K562 (cell line): ENCODE measurements around the gene NACA. TPM values are rescaled to one million over a fixed set of nuclear protein-coding genes. Genes with fewer than 3 reads are reported as not detected.

Source experiments
- ATAC-seq: fragments of 200-7000 bp; cut with Tn5 transposase; 3 replicates; pipeline ENCODE4 v1.9.1; 2020; ENCODE audit warnings: moderate library complexity
- BruUV-seq: library from RNA; stranded (reverse); fragments of 400-500 nt; replicated peaks from 2 replicates; lab custom pipeline; 2021; lab: Mats Ljungman, UMichigan
- CTCF ChIA-PET: fragments of 300-600 bp; formaldehyde crosslinking; extraction: SDS; loops from one replicate; lab custom pipeline; 2021; ENCODE audit warnings: low intra/inter-chr PET ratio; lab: Yijun Ruan, JAX
- POLR2A ChIA-PET: fragments of 300-600, 350-650 bp; sonication (Branson Sonifier 250); formaldehyde crosslinking; extraction: SDS; loops from one replicate; lab custom pipeline; 2021; ENCODE audit warnings: antibody characterized with exemption, inconsistent platforms; lab: Yijun Ruan, JAX
- DNase-seq, 4 experiments: peaks; one replicate each; pipeline versions ENCODE4 v3.0.0 to v3.0.0-alpha.2; 2011 to 2018; ENCODE audit warnings: low spot score in 3 of 4, mixed read lengths in 3 of 4; ENCODE audit errors: extremely low read depth in 1 of 4
- FAIRE-seq: peaks from 2 replicates; lab custom pipeline; 2011; peaks lifted over from hg19 to GRCh38; lab: Jason Lieb, UNC
- H2AFZ ChIP-seq: 2 replicates; pipeline ENCODE4 v1.6.0; 2011; ENCODE audit warnings: low read depth, low read length, control low read depth, inconsistent platforms
- H3K27ac ChIP-seq: fragments of 200-600 bp; 3 replicates; pipeline ENCODE4 v1.8.0; 2011; ENCODE audit warnings: low read depth, mild to moderate bottlenecking, control low read depth, inconsistent platforms, low read length, moderate library complexity, mixed read lengths; ENCODE audit errors: extremely low read depth
- H3K27me3 ChIP-seq, 2 experiments: fragments of 300-600 bp in 1 of 2; 2 replicates in 1 of 2; 3 replicates in 1 of 2; pipeline versions ENCODE4 v1.6.0 to v1.8.0; 2011; ENCODE audit warnings: inconsistent platforms in 2 of 2, low read length in 2 of 2, mild to moderate bottlenecking in 1 of 2, mixed read lengths in 1 of 2, moderate library complexity in 1 of 2; ENCODE audit not compliant: control insufficient read depth in 2 of 2, insufficient read depth in 2 of 2
- H3K36me3 ChIP-seq: fragments of 300-600 bp; 3 replicates; pipeline ENCODE4 v1.8.0; 2011; ENCODE audit warnings: mild to moderate bottlenecking, low read length, inconsistent platforms; ENCODE audit not compliant: control insufficient read depth, insufficient read depth
- H3K4me1 ChIP-seq, 2 experiments: fragments of 200-600 bp in 1 of 2; replicated peaks in 1 of 2; 2 replicates in 1 of 2; 3 replicates in 1 of 2; pipeline versions ENCODE4 v1.5.1 to v1.8.0; 2011; ENCODE audit warnings: inconsistent platforms in 2 of 2, low read length in 2 of 2, mild to moderate bottlenecking in 1 of 2, mixed read lengths in 1 of 2, moderate library complexity in 1 of 2; ENCODE audit not compliant: control insufficient read depth in 2 of 2, insufficient read depth in 2 of 2
- H3K4me2 ChIP-seq: 2 replicates; pipeline ENCODE4 v1.6.1; 2011; ENCODE audit warnings: low read length, control low read depth, inconsistent platforms, mixed read lengths; ENCODE audit not compliant: insufficient read depth
- H3K4me3 ChIP-seq: fragments of 200-600 bp; sonication (generic), shearing (Covaris generic); 2 replicates; pipeline ENCODE4 v1.5.1; 2016; ENCODE audit warnings: control low read depth, inconsistent platforms
- H3K79me2 ChIP-seq: fragments of 200-600 bp; 3 replicates; pipeline ENCODE4 v1.8.0; 2011; ENCODE audit warnings: low read length, inconsistent platforms; ENCODE audit not compliant: control insufficient read depth, insufficient read depth
- H3K9ac ChIP-seq, 2 experiments: 2 replicates each; pipeline versions ENCODE4 v1.6.0 to v1.6.1; 2011; ENCODE audit warnings: low read depth in 2 of 2, low read length in 2 of 2, control low read depth in 1 of 2, inconsistent platforms in 1 of 2, mild to moderate bottlenecking in 1 of 2, mixed read lengths in 1 of 2; ENCODE audit not compliant: insufficient read depth in 1 of 2
- H3K9me1 ChIP-seq: one replicate; pipeline ENCODE4 v1.6.0; 2011; ENCODE audit warnings: inconsistent platforms, mild to moderate bottlenecking, low read length, moderate library complexity; ENCODE audit not compliant: control insufficient read depth, insufficient read depth
- H3K9me3 ChIP-seq: replicated peaks from 2 replicates; pipeline ENCODE4 v1.5.1; 2011; ENCODE audit warnings: low read depth, low read length, inconsistent platforms; ENCODE audit not compliant: control insufficient read depth, insufficient read depth
- H4K20me1 ChIP-seq: replicated peaks from 2 replicates; pipeline ENCODE4 v1.6.1; 2011; ENCODE audit warnings: low read length, inconsistent platforms, mixed read lengths; ENCODE audit not compliant: control insufficient read depth, insufficient read depth
- BRCA1 ChIP-seq, 2 experiments: fragments of 450-650 bp in 1 of 2; sonication (generic) in 1 of 2; formaldehyde crosslinking in 1 of 2; IDR thresholded peaks; 2 replicates each; pipeline versions ENCODE4 v1.5.0 to v1.6.1; 2017 to 2020; ENCODE audit warnings: mild to moderate bottlenecking in 1 of 2, missing genetic modification reagents in 1 of 2
- CBFB ChIP-seq: sonication (generic); formaldehyde crosslinking; IDR thresholded peaks from 2 replicates; pipeline ENCODE4 v1.4.0; 2020; ENCODE audit warnings: mild to moderate bottlenecking, missing genetic modification reagents
- CBX2 ChIP-seq: fragments of 200-600 bp; sonication (generic); IDR thresholded peaks from one replicate; pipeline ENCODE4 v1.6.1; 2012; ENCODE audit warnings: mild to moderate bottlenecking, low read length, inconsistent platforms; ENCODE audit not compliant: insufficient read depth, poor library complexity, severe bottlenecking
- CHCHD3 ChIP-seq: fragments of 250-450 bp; sonication (Bioruptor Pico); IDR thresholded peaks from 2 replicates; pipeline ENCODE4 v2.1.2; 2022; ENCODE audit warnings: mild to moderate bottlenecking
- CLOCK ChIP-seq: fragments of 250-450 bp; sonication (Bioruptor Pico); IDR thresholded peaks from 2 replicates; pipeline ENCODE4 v1.4.0; 2020; ENCODE audit warnings: mild to moderate bottlenecking, moderate library complexity, borderline replicate concordance
- FOS ChIP-seq: IDR thresholded peaks from 3 replicates; pipeline ENCODE4 v1.6.1; 2011; ENCODE audit not compliant: insufficient read length; ENCODE audit errors: extremely low read depth
- ILK ChIP-seq: fragments of 450-650 bp; IDR thresholded peaks from 2 replicates; pipeline ENCODE4 v1.6.1; 2016; ENCODE audit warnings: missing genetic modification characterization, low read depth, mild to moderate bottlenecking, missing compliant biosample characterization, moderate library complexity, borderline replicate concordance
- NR1H2 ChIP-seq: sonication (generic); formaldehyde crosslinking; IDR thresholded peaks from 2 replicates; pipeline ENCODE4 v1.4.0; 2020; ENCODE audit warnings: mild to moderate bottlenecking, missing genetic modification reagents
- SAP30 ChIP-seq: fragments of 200-600 bp; sonication (generic); IDR thresholded peaks from 2 replicates; pipeline ENCODE4 v1.6.1; 2012; ENCODE audit warnings: borderline replicate concordance, low read depth, mild to moderate bottlenecking, moderate library complexity, low read length, control low read depth, inconsistent platforms; ENCODE audit not compliant: insufficient read depth, poor library complexity, severe bottlenecking
- SMARCC2 ChIP-seq: fragments of 450-650 bp; IDR thresholded peaks from 2 replicates; pipeline ENCODE4 v1.6.1; 2017; ENCODE audit warnings: antibody characterized with exemption, moderate library complexity, mild to moderate bottlenecking, low read depth
- TBL1XR1 ChIP-seq, 2 experiments: IDR thresholded peaks; 2 replicates each; pipeline ENCODE4 v1.6.1; 2012; ENCODE audit warnings: improper control_type of control experiment in 2 of 2, low read length in 2 of 2, mild to moderate bottlenecking in 1 of 2
- WGBS: fragments of 100-300 bp; shearing (Covaris generic); methylation state at CpG from one replicate; pipeline ENCODE4 v1.1.6; 2016; ENCODE audit warnings: low coverage, mixed read lengths; ENCODE audit not compliant: insufficient coverage; ENCODE audit errors: missing lambda C conversion rate; 5-methylcytosine and 5-hydroxymethylcytosine counted together
- in situ Hi-C: fragments of 300-500 bp; cut with MboI; formaldehyde crosslinking; loops from 4 replicates; pipeline ENCODE4 v1.15.0; 2018; ENCODE audit warnings: inconsistent platforms, mixed read lengths
- intact Hi-C: fragments of 100-400 bp; cut with micrococcal nuclease; formaldehyde crosslinking; loops from 2 replicates; pipeline ENCODE4 v1.14.2; 2022
- polyA plus RNA-seq, 8 experiments: library from polyadenylated mRNA; depleted of rRNA in 4 of 8; stranded (reverse) in 5 of 8; unstranded in 3 of 8; fragments of >200 nt; fragmentation: Nextera tagmentation in 2 of 8; fragmentation: Illumina TruSeq in 1 of 8; extraction: Ambion mirVana in 2 of 8; extraction: Trizol in 1 of 8; gene quantifications; 2 replicates each; pipeline versions ENCODE4 v1.2.1 to v1.2.3, GENCODE V29; 2011 to 2014; ENCODE audit warnings: inconsistent platforms in 1 of 8, missing spikeins in 1 of 8
- total RNA-seq, 7 experiments: library from RNA; depleted of rRNA in 6 of 7; stranded (reverse); fragments of >200 nt in 6 of 7; fragmentation: Illumina TruSeq in 2 of 7; extraction: Trizol in 2 of 7; gene quantifications; 2 replicates each; pipeline versions ENCODE4 v1.2.1 to v1.2.3, GENCODE V29; 2011 to 2021; ENCODE audit warnings: low replicate concordance in 1 of 7
- TF ChIP-seq, protein P1 (sequence below): fragments of 450-650 bp; IDR thresholded peaks from 2 replicates; pipeline ENCODE4 v1.6.1; 2016; ENCODE audit warnings: borderline replicate concordance

Gene NACA
- total and polyA plus RNA-seq, 9 of the 15 experiments (the other 6 are each of a cell fraction or from before 2014, with no cell fraction given): 1,030 to 2,416 (median 1,645) TPM

GRCh38 chr12:56718636-56719035 is 6.5 kb downstream of the NACA start:
- peaks cover 36% of the 10 kb centered on the region for H3K9me1 ChIP-seq
- peaks cover 92% of the 10 kb centered on the region for H3K79me2 ChIP-seq
- H3K4me3 ChIP-seq: no peak overlapping the region
- no peaks in the 10 kb centered on the region for H3K9me3 ChIP-seq
- peak in 2 of 4 experiments; percentile 34 to 35 for DNase-seq
- H3K27ac ChIP-seq: peak overlapping the region; percentile 33; the same call in 1 of the 3 replicates
- intact Hi-C loops: no loop called here
- H3K9ac ChIP-seq: peak overlapping the region; percentile 13 to 18; a peak in 1 of 4 replicates
- TF ChIP-seq ILK (tag) (no peak), FOS (no peak), CHCHD3 (no peak), CBX2 (no peak), SAP30 (no peak), CBFB (CRISPR knock-in tag) (no peak), NR1H2 (CRISPR knock-in tag) (no peak), TBL1XR1 (IDR thresholded peaks at IDR 0.05; ENCODE audit: low read length in 2 of 2) (no peak), SMARCC2 (no peak), BRCA1 (IDR thresholded peaks at IDR 0.05) (no peak), BRCA1 (CRISPR knock-in tag; IDR thresholded peaks at IDR 0.05) (no peak), CLOCK (CRISPR knock-in tag) (no peak)
- TF ChIP-seq, protein P1, sequence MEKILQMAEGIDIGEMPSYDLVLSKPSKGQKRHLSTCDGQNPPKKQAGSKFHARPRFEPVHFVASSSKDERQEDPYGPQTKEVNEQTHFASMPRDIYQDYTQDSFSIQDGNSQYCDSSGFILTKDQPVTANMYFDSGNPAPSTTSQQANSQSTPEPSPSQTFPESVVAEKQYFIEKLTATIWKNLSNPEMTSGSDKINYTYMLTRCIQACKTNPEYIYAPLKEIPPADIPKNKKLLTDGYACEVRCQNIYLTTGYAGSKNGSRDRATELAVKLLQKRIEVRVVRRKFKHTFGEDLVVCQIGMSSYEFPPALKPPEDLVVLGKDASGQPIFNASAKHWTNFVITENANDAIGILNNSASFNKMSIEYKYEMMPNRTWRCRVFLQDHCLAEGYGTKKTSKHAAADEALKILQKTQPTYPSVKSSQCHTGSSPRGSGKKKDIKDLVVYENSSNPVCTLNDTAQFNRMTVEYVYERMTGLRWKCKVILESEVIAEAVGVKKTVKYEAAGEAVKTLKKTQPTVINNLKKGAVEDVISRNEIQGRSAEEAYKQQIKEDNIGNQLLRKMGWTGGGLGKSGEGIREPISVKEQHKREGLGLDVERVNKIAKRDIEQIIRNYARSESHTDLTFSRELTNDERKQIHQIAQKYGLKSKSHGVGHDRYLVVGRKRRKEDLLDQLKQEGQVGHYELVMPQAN: no peak
- ATAC-seq: no peak
- H3K4me1 ChIP-seq: peaks cover 28 to 44% of the 10 kb centered on the region in 2 experiments
- ChIA-PET CTCF (no interaction called here), POLR2A (interaction anchor here (0.6 to 4.6 kb wide), 5 partner anchors 8 to 302 kb away, joined by 3 to 32 read pairs (median 5); partner anchors contain the start of gene ATP5F1B)
- in situ Hi-C loops: no loop called here
- peaks cover 96% of the 10 kb centered on the region for H3K36me3 ChIP-seq
- no peaks in the 10 kb centered on the region for H3K27me3 ChIP-seq
- no TSS peak for BruUV-seq
- no peak overlapping the region for H3K4me2 ChIP-seq
- no peak overlapping the region for H2AFZ ChIP-seq
- peaks cover 73% of the 10 kb centered on the region for H4K20me1 ChIP-seq
- 75% methylated on average over 2 of the region's 4 CpGs for WGBS
- FAIRE-seq: no peak
